Immature natural killer cell (primary cell): ENCODE data around the gene RFX3. TPM values are rescaled to one million over a fixed set of nuclear protein-coding genes. Genes with fewer than 3 reads are reported as not detected.

Source experiments
- DNase-seq, 3 donors: peaks; one replicate each; pipeline ENCODE4 v3.0.0; 2022; ENCODE audit warnings: mixed read lengths in 1 of 3
- H3K27ac Mint-ChIP-seq, 6 donors: one replicate each; pipeline ENCODE4 v1.8.0; 2020; ENCODE audit warnings: mixed read lengths in 6 of 6, mild to moderate bottlenecking in 5 of 6, inconsistent platforms in 4 of 6, moderate library complexity in 3 of 6
- H3K27me3 Mint-ChIP-seq, 3 donors: one replicate each; pipeline ENCODE4 v1.8.0; 2020 to 2021; ENCODE audit warnings: low read depth in 3 of 3, mild to moderate bottlenecking in 3 of 3, mixed read lengths in 3 of 3, moderate library complexity in 3 of 3, inconsistent platforms in 1 of 3
- H3K36me3 Mint-ChIP-seq, 3 donors: one replicate each; pipeline ENCODE4 v1.8.0; 2020; ENCODE audit warnings: mixed read lengths in 3 of 3, inconsistent platforms in 2 of 3, mild to moderate bottlenecking in 2 of 3
- H3K4me1 Mint-ChIP-seq, 2 donors: one replicate each; pipeline ENCODE4 v1.8.0; 2020; ENCODE audit warnings: inconsistent platforms in 2 of 2, mild to moderate bottlenecking in 2 of 2, mixed read lengths in 2 of 2, moderate library complexity in 1 of 2
- H3K4me3 Mint-ChIP-seq, 5 donors: one replicate each; pipeline ENCODE4 v1.8.0; 2020; ENCODE audit warnings: mild to moderate bottlenecking in 5 of 5, mixed read lengths in 5 of 5, inconsistent platforms in 3 of 5, moderate library complexity in 3 of 5
- H3K9me3 Mint-ChIP-seq, 6 donors: one replicate each; pipeline ENCODE4 v1.8.0; 2020; ENCODE audit warnings: mild to moderate bottlenecking in 6 of 6, mixed read lengths in 6 of 6, inconsistent platforms in 4 of 6, moderate library complexity in 3 of 6
- polyA plus RNA-seq, 3 donors: library from polyadenylated mRNA; unstranded; fragments of 300-500 nt; fragmentation: Illumina TruSeq; gene quantifications; one replicate each; pipeline ENCODE4 v1.2.3, GENCODE V29; 2021

The RFX3 gene
- polyA plus RNA-seq, 3 donors from 2014 or later = 4.5 to 6.5 (median 4.5) TPM

GRCh38 chr9:3482578-3482977, 43.2 kb downstream of the RFX3 start:
- Mint-ChIP-seq H3K36me3 (peaks cover 0 to 19% (median 0%) of the 10 kb centered on the region in 3 donors), H3K27ac (peak overlapping the region in 2 of 6 donors; percentile 6 to 12), H3K9me3 (peaks cover 0 to 2% (median 0%) of the 10 kb centered on the region in 6 donors), H3K4me3 (no peak overlapping the region), H3K27me3 (peaks cover 0 to 1% (median 0%) of the 10 kb centered on the region in 3 donors), H3K4me1 (peaks cover 15 to 35% of the 10 kb centered on the region in 2 donors)
- DNase-seq = no peak

- peaks cover 28 to 52% of the 10 kb centered on the region in 2 donors for H3K4me1 Mint-ChIP-seq
- DNase-seq = no peak
- H3K9me3 Mint-ChIP-seq = peaks cover 0 to 2% (median 0%) of the 10 kb centered on the region in 6 donors
- H3K27me3 Mint-ChIP-seq = no peaks in the 10 kb centered on the region
- peaks cover 0 to 15% (median 0%) of the 10 kb centered on the region in 3 donors for H3K36me3 Mint-ChIP-seq
- no peak overlapping the region for H3K4me3 Mint-ChIP-seq
- peak overlapping the region in 3 of 6 donors; percentile 8 to 49 (median 15) for H3K27ac Mint-ChIP-seq
These were observed 45.5 kb downstream of the RFX3 start for GRCh38 chr9:3480353-3480655.

GRCh38 chr9:3479514-3480352, 46.1 kb downstream of the RFX3 start:
- no peak overlapping the region for H3K4me3 Mint-ChIP-seq

GRCh38 chr9:3478549-3478953, 47.2 kb downstream of the RFX3 start:
- Mint-ChIP-seq H3K36me3 (peaks cover 0 to 7% (median 0%) of the 10 kb centered on the region in 3 donors), H3K4me1 (peaks cover 29 to 67% of the 10 kb centered on the region in 2 donors), H3K27ac (peak overlapping the region; percentile 84 to 98 (median 95)), H3K27me3 (no peaks in the 10 kb centered on the region), H3K4me3 (peak overlapping the region; percentile 22 to 98 (median 91)), H3K9me3 (peaks cover 0 to 2% (median 0%) of the 10 kb centered on the region in 6 donors)
- no peak for DNase-seq

More at GRCh38 chr9:3479514-3480352, 46.1 kb downstream of the RFX3 start:
- no peaks in the 10 kb centered on the region for H3K27me3 Mint-ChIP-seq
- H3K4me1 Mint-ChIP-seq = peaks cover 28 to 58% of the 10 kb centered on the region in 2 donors
- DNase-seq = no peak
- peak overlapping the region; percentile 27 to 93 (median 50) for H3K27ac Mint-ChIP-seq
- H3K36me3 Mint-ChIP-seq = peaks cover 0 to 15% (median 0%) of the 10 kb centered on the region in 3 donors
- peaks cover 0 to 2% (median 0%) of the 10 kb centered on the region in 6 donors for H3K9me3 Mint-ChIP-seq

- peak; percentile 40 to 51 (median 44) for DNase-seq
- Mint-ChIP-seq H3K36me3 (peaks cover 0 to 7% (median 0%) of the 10 kb centered on the region in 3 donors), H3K27me3 (no peaks in the 10 kb centered on the region), H3K27ac (peak overlapping the region; percentile 91 to 98 (median 95)), H3K4me1 (peaks cover 34 to 66% of the 10 kb centered on the region in 2 donors), H3K4me3 (peak overlapping the region; percentile 87 to 98 (median 91)), H3K9me3 (peaks cover 0 to 2% (median 0%) of the 10 kb centered on the region in 6 donors)
These were observed 48.5 kb downstream of the RFX3 start for GRCh38 chr9:3477236-3477834.

- DNase-seq = no peak
- H3K9me3 Mint-ChIP-seq = peaks cover 0 to 2% (median 0%) of the 10 kb centered on the region in 6 donors
- H3K27ac Mint-ChIP-seq = peak overlapping the region in 3 of 6 donors; percentile 22 to 71 (median 52)
- peaks cover 0 to 7% (median 0%) of the 10 kb centered on the region in 3 donors for H3K36me3 Mint-ChIP-seq
- H3K4me1 Mint-ChIP-seq = peaks cover 34 to 61% of the 10 kb centered on the region in 2 donors
- H3K27me3 Mint-ChIP-seq = no peaks in the 10 kb centered on the region
- no peak overlapping the region for H3K4me3 Mint-ChIP-seq
These were observed 50.3 kb downstream of the RFX3 start for GRCh38 chr9:3475300-3476020.

GRCh38 chr9:3474821-3475220, 51.0 kb downstream of the RFX3 start:
- H3K4me3 Mint-ChIP-seq = peak overlapping the region in 1 of 5 donors; percentile 17
- peaks cover 0 to 2% (median 0%) of the 10 kb centered on the region in 6 donors for H3K9me3 Mint-ChIP-seq

GRCh38 chr9:3473405-3473804, 52.4 kb downstream of the RFX3 start:
- Mint-ChIP-seq H3K4me1 (peaks cover 27 to 48% of the 10 kb centered on the region in 2 donors), H3K4me3 (no peak overlapping the region), H3K36me3 (peaks cover 0 to 6% (median 0%) of the 10 kb centered on the region in 3 donors), H3K27me3 (no peaks in the 10 kb centered on the region), H3K27ac (peak overlapping the region; percentile 8 to 57 (median 21)), H3K9me3 (peaks cover 0 to 2% (median 0%) of the 10 kb centered on the region in 6 donors)
- no peak for DNase-seq

More at GRCh38 chr9:3474821-3475220, 51.0 kb downstream of the RFX3 start:
- DNase-seq = no peak
- H3K36me3 Mint-ChIP-seq = peaks cover 0 to 7% (median 0%) of the 10 kb centered on the region in 3 donors
- no peaks in the 10 kb centered on the region for H3K27me3 Mint-ChIP-seq
- H3K4me1 Mint-ChIP-seq = peaks cover 34 to 61% of the 10 kb centered on the region in 2 donors
- H3K27ac Mint-ChIP-seq = peak overlapping the region in 3 of 6 donors; percentile 38 to 71 (median 52)

- no peak for DNase-seq
- Mint-ChIP-seq H3K27me3 (no peaks in the 10 kb centered on the region), H3K36me3 (no peaks in the 10 kb centered on the region), H3K4me1 (peaks cover 14 to 40% of the 10 kb centered on the region in 2 donors), H3K9me3 (no peaks in the 10 kb centered on the region), H3K4me3 (no peak overlapping the region), H3K27ac (no peak overlapping the region)
These were observed 53.9 kb downstream of the RFX3 start for GRCh38 chr9:3471883-3472282.

- Mint-ChIP-seq H3K4me3 (no peak overlapping the region), H3K36me3 (no peaks in the 10 kb centered on the region), H3K27me3 (no peaks in the 10 kb centered on the region), H3K4me1 (peaks cover 8 to 15% of the 10 kb centered on the region in 2 donors), H3K9me3 (no peaks in the 10 kb centered on the region), H3K27ac (no peak overlapping the region)
- no peak for DNase-seq
These were observed 57.2 kb downstream of the RFX3 start for GRCh38 chr9:3468421-3469205.

GRCh38 chr9:3467593-3468219, 58.1 kb downstream of the RFX3 start:
- Mint-ChIP-seq H3K4me3 (no peak overlapping the region), H3K27ac (peak overlapping the region in 1 of 6 donors; percentile 77), H3K9me3 (no peaks in the 10 kb centered on the region), H3K27me3 (no peaks in the 10 kb centered on the region), H3K36me3 (no peaks in the 10 kb centered on the region), H3K4me1 (peaks cover 2 to 7% of the 10 kb centered on the region in 2 donors)
- DNase-seq = peak; percentile 45 to 58 (median 46)

GRCh38 chr9:3464033-3464638, 61.7 kb downstream of the RFX3 start:
- H3K4me1 Mint-ChIP-seq = peaks cover 2 to 7% of the 10 kb centered on the region in 2 donors
- DNase-seq = no peak
- no peak overlapping the region for H3K27ac Mint-ChIP-seq
- peaks cover 0 to 3% (median 0%) of the 10 kb centered on the region in 3 donors for H3K36me3 Mint-ChIP-seq
- H3K27me3 Mint-ChIP-seq = no peaks in the 10 kb centered on the region
- H3K9me3 Mint-ChIP-seq = no peaks in the 10 kb centered on the region
- no peak overlapping the region for H3K4me3 Mint-ChIP-seq
